ENCODE measurements around the gene CEP128.

GRCh38 chr14:80776186-80776585 lies 165.4 kb downstream of the CEP128 start:
- TF ChIP-seq CTCF (IDR thresholded peaks at IDR 0.05 in 2 of 3, conservative IDR thresholded peaks at IDR 0.05 in 1 of 3; ENCODE audit: borderline replicate concordance in 1 of 3, insufficient read depth in 1 of 3, low read depth in 2 of 3, low read length in 2 of 3) (no peak), YY1 (IDR thresholded peaks at IDR 0.05; ENCODE audit: extremely low read depth, insufficient replicate concordance, low read depth, low read length) (no peak), ATF3 (IDR thresholded peaks at IDR 0.05) (no peak), RAD21 (IDR thresholded peaks at IDR 0.05; ENCODE audit: low read depth) (no peak), EZH2 (IDR thresholded peaks at IDR 0.05) (no peak), REST (IDR thresholded peaks at IDR 0.05; ENCODE audit: low read depth) (no peak), POLR2A (IDR thresholded peaks at IDR 0.05; ENCODE audit: borderline replicate concordance, extremely low read depth, insufficient read depth, insufficient read length) (no peak), CEBPB (IDR thresholded peaks at IDR 0.05; ENCODE audit: low read depth) (no peak), SP1 (IDR thresholded peaks at IDR 0.05; ENCODE audit: low read depth) (no peak)

Data from HCT116 (cell line).